Body of pancreas (tissue), 4 donors: ENCODE data around the gene SLC9A8. TPM values are rescaled to one million over a fixed set of nuclear protein-coding genes. Genes with fewer than 3 reads are reported as not detected.

ENCODE experiments used
- ATAC-seq: fragments of 150-250 bp; one replicate; pipeline ENCODE4 v1.9.1; 2016
- DNase-seq, 4 donors: peaks; one replicate each; pipeline ENCODE4 v3.0.0-alpha.2; 2019
- H3K27ac ChIP-seq, 4 donors: fragments of 200-600 bp; sonication (generic); 1 replicate in 3 of 4; 2 replicates in 1 of 4; pipeline versions ENCODE4 v1.5.1 to v1.6.1; 2016 to 2019; ENCODE audit warnings: mild to moderate bottlenecking in 1 of 4, mixed read lengths in 1 of 4, moderate library complexity in 1 of 4
- H3K27me3 ChIP-seq, 2 donors: fragments of 200-600 bp; sonication (generic); one replicate each; pipeline ENCODE4 v1.6.0; 2016; ENCODE audit warnings: mild to moderate bottlenecking in 1 of 2
- H3K36me3 ChIP-seq, 2 donors: fragments of 200-600 bp; sonication (generic); replicated peaks in 1 of 2; 2 replicates each; pipeline ENCODE4 v1.5.1; 2016; ENCODE audit warnings: low read depth in 2 of 2; ENCODE audit not compliant: insufficient read depth in 1 of 2
- H3K4me1 ChIP-seq: fragments of 200-600 bp; sonication (generic); one replicate; pipeline ENCODE4 v1.6.0; 2016
- H3K4me3 ChIP-seq, 2 donors: fragments of 200-600 bp; sonication (generic); 1 replicate in 1 of 2; 2 replicates in 1 of 2; pipeline ENCODE4 v1.5.1; 2016 to 2019
- H3K9me3 ChIP-seq, 3 donors: fragments of 200-600 bp; sonication (generic); 1 replicate in 2 of 3; 2 replicates in 1 of 3; pipeline ENCODE4 v1.5.1; 2016
- CTCF ChIP-seq, 7 experiments: fragments of 450-650 bp in 4 of 7; fragments of 200-600 bp in 3 of 7; sonication (generic) in 3 of 7; IDR thresholded peaks; one replicate each; pipeline ENCODE4 v1.5.1; 2016 to 2019; ENCODE audit warnings: antibody characterized with exemption in 7 of 7
- POLR2A ChIP-seq, 3 donors: fragments of 450-650 bp; IDR thresholded peaks; one replicate each; pipeline ENCODE4 v1.6.1; 2016; ENCODE audit warnings: antibody characterized with exemption in 3 of 3, mild to moderate bottlenecking in 2 of 3
- WGBS, 2 donors: methylation state at CpG; one replicate each; pipeline ENCODE4 v1.1.5; 2017; 5-methylcytosine and 5-hydroxymethylcytosine counted together
- intact Hi-C: fragments of 100-400 bp; cut with DNase I; formaldehyde crosslinking; loops from one replicate; pipeline ENCODE4 v1.15.1; 2023
- total RNA-seq, 2 donors: library from RNA; depleted of rRNA; stranded (reverse); fragments of >200 nt; gene quantifications; one replicate each; pipeline ENCODE4 v1.1.0, GENCODE V29; 2016

SLC9A8 gene
- total RNA-seq, 2 donors from 2014 or later, result 5.9 to 11.2 TPM

GRCh38 chr20:49784291-49784690 is 28.3 kb upstream of the SLC9A8 start:
- no peaks in the 10 kb centered on the region for H3K4me1 ChIP-seq
- no peaks in the 10 kb centered on the region for H3K9me3 ChIP-seq
- H3K4me3 ChIP-seq, result no peak overlapping the region
- TF ChIP-seq CTCF (IDR thresholded peaks at IDR 0.05), result no peak
- TF ChIP-seq POLR2A (IDR thresholded peaks at IDR 0.05), result no peak
- H3K27ac ChIP-seq, result no peak overlapping the region
- intact Hi-C loops, result no loop called here
- no peak for ATAC-seq
- DNase-seq, result no peak
- WGBS, 2 donors, result 56 to 57% methylated on average over 2 of the region's 2 CpGs
- H3K27me3 ChIP-seq, result no peaks in the 10 kb centered on the region
- no peaks in the 10 kb centered on the region for H3K36me3 ChIP-seq

- Histone ChIP-seq H3K4me1 (no peaks in the 10 kb centered on the region), H3K9me3 (no peaks in the 10 kb centered on the region), H3K4me3 (no peak overlapping the region), H3K36me3 (no peaks in the 10 kb centered on the region), H3K27me3 (no peaks in the 10 kb centered on the region), H3K27ac (no peak overlapping the region)
- TF ChIP-seq POLR2A (IDR thresholded peaks at IDR 0.05) (no peak), CTCF (IDR thresholded peaks at IDR 0.05) (no peak)
- intact Hi-C loops, result no loop called here
- ATAC-seq (no peak), DNase-seq (no peak)
- WGBS, 2 donors, result 78 to 80% methylated on average over 15 of the region's 15 CpGs
Observed at GRCh38 chr20:49785149-49785851, 27.3 kb upstream of the SLC9A8 start.

- ATAC-seq, result no peak
- TF ChIP-seq CTCF (IDR thresholded peaks at IDR 0.05) (no peak), POLR2A (IDR thresholded peaks at IDR 0.05) (no peak)
Observed at GRCh38 chr20:49785852-49786175, 26.8 kb upstream of the SLC9A8 start.

GRCh38 chr20:49786196-49786595 is 26.4 kb upstream of the SLC9A8 start:
- Histone ChIP-seq H3K4me3 (no peak overlapping the region), H3K4me1 (no peaks in the 10 kb centered on the region)

More at GRCh38 chr20:49785852-49786175, 26.8 kb upstream of the SLC9A8 start:
- intact Hi-C loops, result no loop called here
- Histone ChIP-seq H3K36me3 (no peaks in the 10 kb centered on the region), H3K4me1 (no peaks in the 10 kb centered on the region), H3K9me3 (no peaks in the 10 kb centered on the region), H3K4me3 (no peak overlapping the region), H3K27ac (no peak overlapping the region), H3K27me3 (no peaks in the 10 kb centered on the region)
- WGBS, 2 donors, result 78 to 90% methylated on average over 4 of the region's 4 CpGs
- DNase-seq, result no peak

More at GRCh38 chr20:49786196-49786595, 26.4 kb upstream of the SLC9A8 start:
- H3K36me3 ChIP-seq, result no peaks in the 10 kb centered on the region
- H3K9me3 ChIP-seq, result no peaks in the 10 kb centered on the region
- H3K27ac ChIP-seq, result no peak overlapping the region
- ATAC-seq (no peak), DNase-seq (no peak)
- 63 to 77% methylated on average over 9 to 11 of the region's 11 CpGs for WGBS, 2 donors
- TF ChIP-seq CTCF (IDR thresholded peaks at IDR 0.05) (no peak), POLR2A (IDR thresholded peaks at IDR 0.05) (no peak)
- H3K27me3 ChIP-seq, result no peaks in the 10 kb centered on the region
- intact Hi-C loops, result no loop called here
